Measurements from ENCODE around the gene OR4D5.

The OR4D5 gene

DNA sequence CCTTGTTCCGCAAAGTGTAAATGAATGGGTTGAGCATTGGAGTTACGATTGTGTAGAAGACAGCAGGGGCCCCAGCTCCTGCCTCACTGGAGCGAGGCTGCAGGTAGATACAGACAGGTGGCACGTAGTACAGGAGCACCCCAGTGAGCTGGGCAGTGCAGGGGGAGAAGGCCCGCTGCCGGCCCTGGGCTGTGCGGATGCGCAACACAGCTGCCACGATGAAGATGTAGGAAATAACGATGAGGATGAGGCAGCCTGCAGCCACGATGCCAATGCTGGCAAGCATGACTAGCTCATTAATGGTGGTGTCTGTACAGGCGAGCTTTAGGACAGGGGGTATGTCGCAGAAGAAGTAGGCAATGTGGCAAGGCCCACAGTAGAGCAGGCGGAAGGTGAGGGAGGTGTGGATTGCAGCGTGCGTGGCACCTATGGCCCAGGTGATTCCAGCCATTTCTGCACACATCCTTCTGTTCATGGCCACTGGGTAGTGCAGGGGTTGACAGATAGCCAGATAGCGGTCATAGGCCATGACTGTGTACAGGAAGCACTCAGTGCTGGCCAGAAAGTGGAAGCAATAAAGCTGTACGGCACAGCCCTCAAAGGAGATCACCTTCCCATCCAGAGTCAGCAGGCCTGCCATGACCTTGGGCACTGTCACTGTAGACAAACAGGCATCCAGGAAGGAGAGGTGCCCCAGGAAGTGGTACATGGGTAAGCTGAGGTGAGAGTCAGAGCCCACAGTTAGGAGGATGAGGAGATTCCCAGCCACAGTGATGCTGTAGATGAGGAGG is 37.5 kb downstream of the OR4D5 start:
- TF ChIP-seq, protein P1, sequence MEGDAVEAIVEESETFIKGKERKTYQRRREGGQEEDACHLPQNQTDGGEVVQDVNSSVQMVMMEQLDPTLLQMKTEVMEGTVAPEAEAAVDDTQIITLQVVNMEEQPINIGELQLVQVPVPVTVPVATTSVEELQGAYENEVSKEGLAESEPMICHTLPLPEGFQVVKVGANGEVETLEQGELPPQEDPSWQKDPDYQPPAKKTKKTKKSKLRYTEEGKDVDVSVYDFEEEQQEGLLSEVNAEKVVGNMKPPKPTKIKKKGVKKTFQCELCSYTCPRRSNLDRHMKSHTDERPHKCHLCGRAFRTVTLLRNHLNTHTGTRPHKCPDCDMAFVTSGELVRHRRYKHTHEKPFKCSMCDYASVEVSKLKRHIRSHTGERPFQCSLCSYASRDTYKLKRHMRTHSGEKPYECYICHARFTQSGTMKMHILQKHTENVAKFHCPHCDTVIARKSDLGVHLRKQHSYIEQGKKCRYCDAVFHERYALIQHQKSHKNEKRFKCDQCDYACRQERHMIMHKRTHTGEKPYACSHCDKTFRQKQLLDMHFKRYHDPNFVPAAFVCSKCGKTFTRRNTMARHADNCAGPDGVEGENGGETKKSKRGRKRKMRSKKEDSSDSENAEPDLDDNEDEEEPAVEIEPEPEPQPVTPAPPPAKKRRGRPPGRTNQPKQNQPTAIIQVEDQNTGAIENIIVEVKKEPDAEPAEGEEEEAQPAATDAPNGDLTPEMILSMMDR (IDR thresholded peaks at IDR 0.05; ENCODE audit: low read depth, low read length, missing control alignments), result no peak
- in situ Hi-C loops (cut with HindIII; ENCODE audit: low sequenced_read_pairs), result no loop called here
- DNase-seq (ENCODE audit: low read depth), result no peak
- H3K4me3 ChIP-seq (ENCODE audit: low read depth, low read length), result no peak overlapping the region

DNA sequence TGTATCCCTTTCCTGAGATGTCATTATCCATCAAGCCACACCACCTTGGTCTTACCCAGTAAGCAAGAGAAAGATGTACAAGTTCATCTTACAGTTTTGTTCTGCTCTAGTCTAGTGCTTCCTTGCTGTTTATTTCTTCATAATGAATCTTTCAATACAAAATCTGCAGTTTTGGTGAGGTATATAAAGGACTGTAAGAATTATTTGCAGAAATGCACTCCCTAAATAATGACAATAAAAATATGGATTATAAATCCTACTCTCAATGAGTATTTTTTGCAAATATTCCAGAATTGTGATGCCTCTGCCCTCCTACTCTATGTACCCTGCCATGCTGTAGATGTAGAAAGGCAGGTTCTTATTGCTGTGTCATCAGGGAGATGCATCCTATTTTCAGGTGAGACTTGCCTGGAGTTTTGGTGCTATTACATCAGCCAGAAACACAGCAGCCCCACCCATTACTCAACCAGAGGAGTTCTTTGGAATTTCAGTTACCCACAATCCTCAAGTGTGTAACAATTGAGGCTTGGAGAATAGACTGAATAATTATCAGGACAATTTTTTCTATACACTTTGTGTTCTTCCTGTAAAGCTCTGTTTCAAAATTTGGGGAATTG is 38.4 kb downstream of the OR4D5 start, which contains the start of gene OR10S1:
OR10S1 (minus strand) TSS at position 51 of the 617 bp plus-strand sequence. CDS start 117 bp downstream, outside the sequence.
- TF ChIP-seq, protein P1 (IDR thresholded peaks at IDR 0.05; ENCODE audit: low read depth, low read length, missing control alignments), result no peak
- in situ Hi-C loops (cut with HindIII; ENCODE audit: low sequenced_read_pairs), result no loop called here
- DNase-seq (ENCODE audit: low read depth), result no peak
- H3K4me3 ChIP-seq (ENCODE audit: low read depth, low read length), result no peak within 1 kb of the TSS

DNA sequence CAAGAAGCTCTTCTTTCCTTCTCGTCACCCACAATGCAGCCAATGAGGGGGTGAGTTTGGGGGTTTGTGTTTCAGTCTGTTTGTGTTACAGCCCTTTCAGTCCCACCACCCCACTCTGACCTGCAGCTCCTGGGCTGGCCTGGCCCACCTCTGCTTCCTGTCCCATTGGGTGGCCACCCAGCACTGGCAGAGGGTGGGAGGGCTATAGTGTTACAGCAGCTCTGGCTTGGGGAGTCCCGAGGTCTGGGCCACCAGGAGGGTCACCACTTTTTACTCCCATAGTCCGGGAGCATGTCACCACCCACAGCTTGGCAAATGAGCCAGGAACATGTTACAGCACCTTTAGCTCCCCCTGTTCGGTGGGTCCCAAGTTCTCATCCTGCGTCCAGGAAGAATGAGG is 39.9 kb downstream of the OR4D5 start:
- H3K4me3 ChIP-seq (ENCODE audit: low read depth, low read length), result no peak overlapping the region
- in situ Hi-C loops (cut with HindIII; ENCODE audit: low sequenced_read_pairs), result no loop called here
- TF ChIP-seq, protein P1 (IDR thresholded peaks at IDR 0.05; ENCODE audit: low read depth, low read length, missing control alignments), result no peak
- no peak for DNase-seq (ENCODE audit: low read depth)

All from astrocyte of the cerebellum (primary cell).